Activated effector memory CD4-positive, alpha-beta T cell treated with Interleukin-2 at 50 U/mL for 16 hours (primary cell): ENCODE measurements around the gene URAD.
"Not testable (repeated sequence)": the region's sequence is repeated elsewhere in the genome, so short reads cannot be mapped to it uniquely, and the experiment has no call there.

Experiments
- DNase-seq: peaks from one replicate; pipeline ENCODE4 v3.0.0-alpha.2; 2020

Gene URAD

GRCh38 chr13:27988520-27988919 lies at the start of gene URAD:
Gene URAD (minus strand): TSS chr13:27988693. CDS start chr13:27988637, 56 bp downstream.
- DNase-seq, result no peak

- no peak for DNase-seq
Measured at GRCh38 chr13:28037399-28037798, 48.9 kb upstream of the URAD start.

GRCh38 chr13:28035146-28035782 lies 46.8 kb upstream of the URAD start:
- DNase-seq, result no peak

GRCh38 chr13:28033894-28034655 lies 45.6 kb upstream of the URAD start:
- no peak for DNase-seq

- DNase-seq, result not testable (repeated sequence)
Measured at GRCh38 chr13:28032438-28032837, 43.9 kb upstream of the URAD start.

- no peak for DNase-seq
Measured at GRCh38 chr13:28031896-28032288, 43.4 kb upstream of the URAD start.

GRCh38 chr13:28031220-28031895 lies 42.9 kb upstream of the URAD start:
- no peak for DNase-seq

- DNase-seq, result no peak
Measured at GRCh38 chr13:28027607-28028364, 39.3 kb upstream of the URAD start.

GRCh38 chr13:28027071-28027470 lies 38.6 kb upstream of the URAD start:
- DNase-seq, result no peak

GRCh38 chr13:28026508-28026907 lies 38.0 kb upstream of the URAD start:
- DNase-seq, result no peak

- no peak for DNase-seq
Measured at GRCh38 chr13:28022848-28023518, 34.5 kb upstream of the URAD start.

GRCh38 chr13:28014301-28014700 lies 25.8 kb upstream of the URAD start:
- no peak for DNase-seq

GRCh38 chr13:28013482-28013881 lies 25.0 kb upstream of the URAD start:
- no peak for DNase-seq

- DNase-seq, result no peak
Measured at GRCh38 chr13:28012896-28013295, 24.4 kb upstream of the URAD start.

- DNase-seq, result no peak
Measured at GRCh38 chr13:28012383-28012782, 23.9 kb upstream of the URAD start.

- DNase-seq, result no peak
Measured at GRCh38 chr13:28010046-28010445, 21.6 kb upstream of the URAD start.

GRCh38 chr13:28005016-28005415 lies 16.5 kb upstream of the URAD start:
- DNase-seq, result not testable (repeated sequence)

GRCh38 chr13:28002886-28003698 lies 14.6 kb upstream of the URAD start:
- DNase-seq, result no peak

- no peak for DNase-seq
Measured at GRCh38 chr13:28001837-28002473, 13.5 kb upstream of the URAD start.

GRCh38 chr13:28001049-28001448 lies 12.6 kb upstream of the URAD start:
- no peak for DNase-seq

- no peak for DNase-seq
Measured at GRCh38 chr13:28000567-28000966, 12.1 kb upstream of the URAD start.
